Hepatocyte (in vitro differentiated cells): ENCODE data around the gene COA8. TPM values are rescaled to one million over a fixed set of nuclear protein-coding genes. Genes with fewer than 3 reads are reported as not detected.

ENCODE experiments used
- DNase-seq: peaks from one replicate; pipeline ENCODE4 v3.0.0-alpha.2; 2016; ENCODE audit warnings: low spot score
- H2AFZ ChIP-seq: fragments of 200-600 bp; sonication (generic); 2 replicates; pipeline ENCODE4 v1.6.0; 2016; ENCODE audit warnings: antibody characterized with exemption, mild to moderate bottlenecking
- H3K27ac ChIP-seq: fragments of 200-600 bp; sonication (generic); 2 replicates; pipeline ENCODE4 v1.5.1; 2016; ENCODE audit warnings: mild to moderate bottlenecking
- H3K27me3 ChIP-seq: fragments of 200-600 bp; sonication (generic); 2 replicates; pipeline ENCODE4 v1.6.1; 2016
- H3K36me3 ChIP-seq: fragments of 200-600 bp; sonication (generic); replicated peaks from 2 replicates; pipeline ENCODE4 v1.5.1; 2016; ENCODE audit warnings: low read depth; ENCODE audit not compliant: insufficient read depth
- H3K4me1 ChIP-seq: fragments of 200-600 bp; sonication (generic); 2 replicates; pipeline ENCODE4 v1.5.1; 2016; ENCODE audit warnings: mild to moderate bottlenecking, moderate library complexity; ENCODE audit not compliant: insufficient read depth
- H3K4me2 ChIP-seq: fragments of 200-600 bp; sonication (generic); 2 replicates; pipeline ENCODE4 v1.6.0; 2016
- H3K4me3 ChIP-seq: fragments of 200-600 bp; sonication (generic); 2 replicates; pipeline ENCODE4 v1.5.1; 2016; ENCODE audit warnings: mild to moderate bottlenecking
- H3K79me2 ChIP-seq: fragments of 200-600 bp; sonication (generic); 2 replicates; pipeline ENCODE4 v1.6.0; 2017; ENCODE audit warnings: mild to moderate bottlenecking
- H3K9me2 ChIP-seq: fragments of 200-600 bp; sonication (generic); replicated peaks from 2 replicates; pipeline ENCODE4 v1.6.0; 2017; ENCODE audit warnings: mild to moderate bottlenecking; ENCODE audit not compliant: insufficient read depth
- H3K9me3 ChIP-seq: fragments of 200-600 bp; sonication (generic); 2 replicates; pipeline ENCODE4 v1.5.1; 2016; ENCODE audit warnings: low read depth, mild to moderate bottlenecking
- H4K20me1 ChIP-seq: fragments of 200-600 bp; sonication (generic); 2 replicates; pipeline ENCODE4 v1.6.0; 2016; ENCODE audit warnings: mild to moderate bottlenecking; ENCODE audit not compliant: insufficient read depth, poor library complexity, severe bottlenecking
- CTCF ChIP-seq: fragments of 200-600 bp; sonication (generic); IDR thresholded peaks from 2 replicates; pipeline ENCODE4 v1.5.1; 2016; ENCODE audit warnings: antibody characterized with exemption, mild to moderate bottlenecking; ENCODE audit not compliant: poor library complexity
- EZH2 ChIP-seq: fragments of 200-600 bp; sonication (generic); IDR thresholded peaks from 2 replicates; pipeline ENCODE4 v1.6.1; 2016; ENCODE audit warnings: antibody characterized with exemption, mild to moderate bottlenecking, borderline replicate concordance
- EZH2phosphoT487 ChIP-seq: fragments of 200-600 bp; sonication (generic); IDR thresholded peaks from one replicate; pipeline ENCODE4 v1.6.1; 2018; ENCODE audit warnings: antibody characterized with exemption, mild to moderate bottlenecking, low read depth, moderate library complexity; ENCODE audit not compliant: unreplicated experiment, severe bottlenecking
- WGBS: methylation state at CpG from one replicate; pipeline ENCODE4 v1.1.6; 2016; ENCODE audit warnings: low lambda C conversion rate; ENCODE audit errors: missing lambda C conversion rate; 5-methylcytosine and 5-hydroxymethylcytosine counted together
- polyA plus RNA-seq: library from polyadenylated mRNA; unstranded; fragments of >200 nt; fragmentation: Nextera tagmentation; extraction: Ambion mirVana; gene quantifications from 2 replicates; pipeline ENCODE4 v1.2.1, GENCODE V29; 2016
- total RNA-seq: library from RNA; depleted of rRNA; stranded (reverse); fragments of >200 nt; gene quantifications from 2 replicates; pipeline ENCODE4 v1.2.3, GENCODE V29; 2014

COA8 gene
- total and polyA plus RNA-seq, 2 experiments from 2014 or later, result 58.7 to 68.2 TPM

GRCh38 chr14:103563844-103564505 is 1.2 kb downstream of the COA8 start:
- peaks cover 37% of the 10 kb centered on the region for H4K20me1 ChIP-seq
- H3K79me2 ChIP-seq, result peaks cover 96% of the 10 kb centered on the region
- no peak for DNase-seq
- no peak overlapping the region for H2AFZ ChIP-seq
- no peaks in the 10 kb centered on the region for H3K36me3 ChIP-seq
- peak overlapping the region; percentile 100 for H3K4me3 ChIP-seq
- no peaks in the 10 kb centered on the region for H3K27me3 ChIP-seq
- TF ChIP-seq EZH2, result no peak
- TF ChIP-seq EZH2phosphoT487, result no peak
- TF ChIP-seq CTCF, result no peak
- no peaks in the 10 kb centered on the region for H3K9me2 ChIP-seq
- whole genome bisulfite sequencing, result 81% methylated on average over 21 of the region's 21 CpGs
- peaks cover 17% of the 10 kb centered on the region for H3K4me1 ChIP-seq
- no peak overlapping the region for H3K27ac ChIP-seq
- no peaks in the 10 kb centered on the region for H3K9me3 ChIP-seq
- peak overlapping the region; percentile 90 for H3K4me2 ChIP-seq

GRCh38 chr14:103568952-103569351 is 6.2 kb downstream of the COA8 start:
- no peak for TF ChIP-seq CTCF
- no peak for TF ChIP-seq EZH2phosphoT487
- no peak for TF ChIP-seq EZH2
- peaks cover 22% of the 10 kb centered on the region for H4K20me1 ChIP-seq
- no peaks in the 10 kb centered on the region for H3K9me3 ChIP-seq
- peaks cover 94% of the 10 kb centered on the region for H3K79me2 ChIP-seq
- H3K4me1 ChIP-seq, result peaks cover 1% of the 10 kb centered on the region
- H3K36me3 ChIP-seq, result no peaks in the 10 kb centered on the region
- no peak overlapping the region for H3K4me3 ChIP-seq
- no peak overlapping the region for H2AFZ ChIP-seq
- no peaks in the 10 kb centered on the region for H3K9me2 ChIP-seq
- no peak overlapping the region for H3K27ac ChIP-seq
- 70% methylated on average over 8 of the region's 8 CpGs for whole genome bisulfite sequencing
- H3K4me2 ChIP-seq, result no peak overlapping the region
- H3K27me3 ChIP-seq, result no peaks in the 10 kb centered on the region
- DNase-seq, result no peak

- WGBS, result 79% methylated on average over 11 of the region's 11 CpGs
- peaks cover 94% of the 10 kb centered on the region for H3K79me2 ChIP-seq
- no peak overlapping the region for H3K4me2 ChIP-seq
- H3K27me3 ChIP-seq, result no peaks in the 10 kb centered on the region
- TF ChIP-seq CTCF, result no peak
- TF ChIP-seq EZH2, result no peak
- no peak for TF ChIP-seq EZH2phosphoT487
- no peaks in the 10 kb centered on the region for H3K9me2 ChIP-seq
- H3K4me1 ChIP-seq, result no peaks in the 10 kb centered on the region
- no peak overlapping the region for H3K4me3 ChIP-seq
- no peak for DNase-seq
- peaks cover 22% of the 10 kb centered on the region for H4K20me1 ChIP-seq
- no peak overlapping the region for H3K27ac ChIP-seq
- no peaks in the 10 kb centered on the region for H3K9me3 ChIP-seq
- no peak overlapping the region for H2AFZ ChIP-seq
- H3K36me3 ChIP-seq, result no peaks in the 10 kb centered on the region
Observed at GRCh38 chr14:103569408-103569807, 6.6 kb downstream of the COA8 start.

GRCh38 chr14:103574104-103574503 is 11.3 kb downstream of the COA8 start:
- no peak overlapping the region for H3K27ac ChIP-seq
- peaks cover 67% of the 10 kb centered on the region for H3K79me2 ChIP-seq

More at GRCh38 chr14:103574104-103574503, 11.3 kb downstream of the COA8 start:
- no peaks in the 10 kb centered on the region for H3K9me3 ChIP-seq
- no peak overlapping the region for H3K4me2 ChIP-seq
- H3K4me3 ChIP-seq, result no peak overlapping the region
- WGBS, result 90% methylated on average over 6 of the region's 6 CpGs
- H3K9me2 ChIP-seq, result no peaks in the 10 kb centered on the region
- H3K36me3 ChIP-seq, result no peaks in the 10 kb centered on the region
- H3K27me3 ChIP-seq, result no peaks in the 10 kb centered on the region
- H4K20me1 ChIP-seq, result peaks cover 6% of the 10 kb centered on the region
- DNase-seq, result no peak
- H3K4me1 ChIP-seq, result peaks cover 16% of the 10 kb centered on the region
- H2AFZ ChIP-seq, result no peak overlapping the region
- no peak for TF ChIP-seq CTCF
- no peak for TF ChIP-seq EZH2phosphoT487
- no peak for TF ChIP-seq EZH2
